ENCODE measurements around the gene DNAH8. TPM values are rescaled to one million over a fixed set of nuclear protein-coding genes. Genes with fewer than 3 reads are reported as not detected.

The DNAH8 gene
- total and polyA plus RNA-seq, 2 donors from 2014 or later, result 0.50 TPM; not detected in 1

DNA sequence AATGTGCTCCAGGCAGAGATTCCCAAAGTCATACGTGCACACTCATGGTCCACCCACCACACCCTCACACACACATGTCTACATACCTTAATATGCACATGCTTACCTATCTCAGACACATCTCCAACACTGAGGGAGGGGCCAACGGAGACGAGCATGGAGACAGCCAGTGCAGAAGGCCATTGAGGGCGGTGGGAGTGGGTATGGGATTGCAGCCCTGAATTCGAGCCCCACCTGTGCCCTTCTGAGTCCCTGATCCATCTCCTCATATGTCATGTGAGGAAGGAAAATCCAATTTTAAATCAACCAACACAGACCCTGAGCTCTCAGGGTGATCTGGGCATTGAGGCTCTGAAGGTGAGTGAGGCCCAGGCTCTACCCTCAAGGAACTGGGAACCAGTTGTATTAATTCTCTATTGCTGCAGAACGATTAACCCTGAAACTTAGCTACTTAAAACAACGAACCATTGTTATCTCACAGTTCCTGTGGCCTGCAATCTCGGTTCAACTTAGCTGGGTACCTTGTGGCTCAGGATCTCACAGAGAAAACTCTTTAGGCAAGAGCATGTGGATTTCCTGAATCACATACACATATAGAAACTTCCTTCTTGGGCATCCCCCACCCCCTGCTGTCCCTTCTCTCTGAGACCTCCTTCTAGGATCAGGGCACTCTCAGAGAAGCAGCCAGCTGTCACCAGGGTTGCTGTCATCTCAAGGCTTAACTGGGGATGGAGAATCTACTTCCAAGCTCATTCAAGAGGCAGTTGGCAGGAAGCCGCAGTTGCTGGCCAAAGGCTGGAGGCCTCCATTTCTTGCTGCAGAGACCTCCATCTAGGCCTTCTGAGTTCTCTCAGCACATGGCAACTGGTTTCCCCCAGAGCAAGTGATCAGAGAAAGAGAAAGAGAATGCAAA is 361.8 kb downstream of the DNAH8 start:
- intact Hi-C loops (cut with DNase I), result no loop called here
- Histone ChIP-seq H3K9me3 (ENCODE audit: control insufficient read depth in 2 of 3, insufficient read depth in 1 of 3, low read length in 3 of 3) (no peaks in the 10 kb centered on the region), H3K9ac (ENCODE audit: low read length in 3 of 3) (no peak overlapping the region), H3K27ac (ENCODE audit: low read depth in 2 of 2, low read length in 2 of 2) (no peak overlapping the region), H3K4me3 (ENCODE audit: low read length in 3 of 3) (no peak overlapping the region), H3K36me3 (ENCODE audit: control insufficient read depth in 2 of 3, insufficient read depth in 3 of 3, low read length in 3 of 3) (no peaks in the 10 kb centered on the region), H3K4me1 (ENCODE audit: control insufficient read depth in 2 of 3, insufficient read depth in 2 of 3, low read depth in 1 of 3, low read length in 3 of 3) (no peaks in the 10 kb centered on the region), H3K27me3 (ENCODE audit: control insufficient read depth, insufficient read depth, low read length) (no peaks in the 10 kb centered on the region)
- TF ChIP-seq, protein P1, sequence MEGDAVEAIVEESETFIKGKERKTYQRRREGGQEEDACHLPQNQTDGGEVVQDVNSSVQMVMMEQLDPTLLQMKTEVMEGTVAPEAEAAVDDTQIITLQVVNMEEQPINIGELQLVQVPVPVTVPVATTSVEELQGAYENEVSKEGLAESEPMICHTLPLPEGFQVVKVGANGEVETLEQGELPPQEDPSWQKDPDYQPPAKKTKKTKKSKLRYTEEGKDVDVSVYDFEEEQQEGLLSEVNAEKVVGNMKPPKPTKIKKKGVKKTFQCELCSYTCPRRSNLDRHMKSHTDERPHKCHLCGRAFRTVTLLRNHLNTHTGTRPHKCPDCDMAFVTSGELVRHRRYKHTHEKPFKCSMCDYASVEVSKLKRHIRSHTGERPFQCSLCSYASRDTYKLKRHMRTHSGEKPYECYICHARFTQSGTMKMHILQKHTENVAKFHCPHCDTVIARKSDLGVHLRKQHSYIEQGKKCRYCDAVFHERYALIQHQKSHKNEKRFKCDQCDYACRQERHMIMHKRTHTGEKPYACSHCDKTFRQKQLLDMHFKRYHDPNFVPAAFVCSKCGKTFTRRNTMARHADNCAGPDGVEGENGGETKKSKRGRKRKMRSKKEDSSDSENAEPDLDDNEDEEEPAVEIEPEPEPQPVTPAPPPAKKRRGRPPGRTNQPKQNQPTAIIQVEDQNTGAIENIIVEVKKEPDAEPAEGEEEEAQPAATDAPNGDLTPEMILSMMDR (IDR thresholded peaks at IDR 0.05; ENCODE audit: borderline replicate concordance, extremely low read depth, insufficient read depth), result no peak
- DNase-seq, result no peak
- no peak for FAIRE-seq

DNA sequence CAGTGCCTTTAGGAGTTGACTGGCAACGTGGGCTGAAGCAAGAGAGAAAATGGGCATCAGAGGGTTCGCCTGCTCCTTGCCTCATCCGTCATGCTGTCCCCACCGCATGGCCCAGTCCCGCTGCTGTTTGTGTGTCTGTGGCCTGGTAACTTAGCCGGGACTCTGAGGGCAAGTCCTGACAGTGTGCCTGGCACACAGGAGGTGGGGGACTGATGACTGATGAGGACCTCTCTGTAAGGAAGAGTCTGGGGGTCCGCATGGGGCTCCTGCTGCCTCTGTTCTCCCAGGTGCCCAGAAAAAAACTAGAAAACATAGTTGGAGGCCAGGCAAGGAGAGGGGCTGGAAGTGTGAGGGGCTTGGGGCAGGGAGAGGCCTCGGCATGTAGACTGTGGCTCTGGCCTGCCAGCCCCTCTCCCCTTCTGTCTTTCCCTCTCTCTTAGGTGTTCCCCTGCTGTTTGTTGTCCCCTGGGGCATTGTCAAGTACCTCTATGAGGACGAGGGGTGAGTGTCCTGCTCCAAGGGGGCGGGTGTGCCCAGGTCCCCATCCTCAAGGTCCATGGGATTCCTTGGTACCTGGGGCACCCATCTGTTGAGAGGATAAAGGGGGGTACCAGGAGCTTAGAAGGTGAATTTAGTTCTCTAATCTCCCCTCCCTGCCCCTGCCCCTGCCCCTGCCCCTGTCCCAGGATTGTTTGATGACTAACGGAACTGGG is 362.9 kb downstream of the DNAH8 start:
- DNase-seq, result no peak
- TF ChIP-seq, protein P1 (IDR thresholded peaks at IDR 0.05; ENCODE audit: borderline replicate concordance, extremely low read depth, insufficient read depth), result no peak
- intact Hi-C loops (cut with DNase I), result no loop called here
- no peak overlapping the region for H3K4me3 ChIP-seq (ENCODE audit: low read length in 3 of 3)
- H3K9ac ChIP-seq (ENCODE audit: low read length in 3 of 3), result no peak overlapping the region
- no peaks in the 10 kb centered on the region for H3K4me1 ChIP-seq (ENCODE audit: control insufficient read depth in 2 of 3, insufficient read depth in 2 of 3, low read depth in 1 of 3, low read length in 3 of 3)
- no peaks in the 10 kb centered on the region for H3K36me3 ChIP-seq (ENCODE audit: control insufficient read depth in 2 of 3, insufficient read depth in 3 of 3, low read length in 3 of 3)
- FAIRE-seq, result no peak
- H3K9me3 ChIP-seq (ENCODE audit: control insufficient read depth in 2 of 3, insufficient read depth in 1 of 3, low read length in 3 of 3), result no peaks in the 10 kb centered on the region
- no peak overlapping the region for H3K27ac ChIP-seq (ENCODE audit: low read depth in 2 of 2, low read length in 2 of 2)
- no peaks in the 10 kb centered on the region for H3K27me3 ChIP-seq (ENCODE audit: control insufficient read depth, insufficient read depth, low read length)

DNA sequence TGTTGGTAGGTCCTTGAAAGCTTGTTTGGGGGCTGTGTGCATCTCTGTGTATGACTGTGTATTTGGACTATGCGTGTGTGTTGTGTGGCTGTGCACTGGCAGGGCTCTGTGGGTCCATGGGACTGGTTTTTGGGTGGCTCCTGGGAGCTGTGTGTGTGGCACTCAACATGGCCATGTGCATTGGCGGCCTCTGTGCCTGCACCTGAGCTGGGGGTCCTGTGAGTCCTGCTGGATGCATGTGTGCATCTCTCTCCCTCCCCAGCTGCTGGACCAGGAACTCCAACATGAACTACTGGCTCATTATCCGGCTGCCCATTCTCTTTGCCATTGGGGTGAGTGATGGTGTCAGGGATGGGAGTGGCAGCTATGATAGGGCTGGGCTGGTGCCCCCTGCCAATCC is 363.6 kb downstream of the DNAH8 start:
- no peak overlapping the region for H3K9ac ChIP-seq (ENCODE audit: low read length in 3 of 3)
- H3K27me3 ChIP-seq (ENCODE audit: control insufficient read depth, insufficient read depth, low read length), result no peaks in the 10 kb centered on the region
- H3K9me3 ChIP-seq (ENCODE audit: control insufficient read depth in 2 of 3, insufficient read depth in 1 of 3, low read length in 3 of 3), result no peaks in the 10 kb centered on the region
- intact Hi-C loops (cut with DNase I), result no loop called here
- H3K4me1 ChIP-seq (ENCODE audit: control insufficient read depth in 2 of 3, insufficient read depth in 2 of 3, low read depth in 1 of 3, low read length in 3 of 3), result no peaks in the 10 kb centered on the region
- H3K36me3 ChIP-seq (ENCODE audit: control insufficient read depth in 2 of 3, insufficient read depth in 3 of 3, low read length in 3 of 3), result no peaks in the 10 kb centered on the region
- H3K4me3 ChIP-seq (ENCODE audit: low read length in 3 of 3), result no peak overlapping the region
- TF ChIP-seq, protein P1 (IDR thresholded peaks at IDR 0.05; ENCODE audit: borderline replicate concordance, extremely low read depth, insufficient read depth), result no peak
- H3K27ac ChIP-seq (ENCODE audit: low read depth in 2 of 2, low read length in 2 of 2), result no peak overlapping the region
- no peak for DNase-seq
- no peak for FAIRE-seq

Data from kidney (tissue), 14 donors.